ENCODE results near the gene ADAM17. TPM values are rescaled to one million over a fixed set of nuclear protein-coding genes. Genes with fewer than 3 reads are reported as not detected.

The ADAM17 gene
- total and polyA plus RNA-seq, 2 of the 13 experiments (the other 11 are each of a cell fraction or from before 2014, with no cell fraction given) = 6.5 to 33.4 TPM

GRCh38 chr2:9578467-9579235 lies 23.0 kb upstream of the ADAM17 start (continued):
- TF ChIP-seq ATF2 (CRISPR knock-in tag; IDR thresholded peaks at IDR 0.05) = 0 out of 2 replicates have a peak, but pooled peaks have one; percentile 20
- peak; percentile 53 for TF ChIP-seq HNF4A (CRISPR knock-in tag; IDR thresholded peaks at IDR 0.05)
- no peak for TF ChIP-seq ZNF7 (CRISPR knock-in tag; IDR thresholded peaks at IDR 0.05)
- no peak for TF ChIP-seq JDP2 (CRISPR knock-in tag; IDR thresholded peaks at IDR 0.05; ENCODE audit: borderline replicate concordance)
- TF ChIP-seq ZBED4 (CRISPR knock-in tag; IDR thresholded peaks at IDR 0.05; ENCODE audit: borderline replicate concordance) = no peak
- no peak for TF ChIP-seq AGO2 (optimal IDR thresholded peaks at IDR 0.05; ENCODE audit: low read depth, low read length)
- TF ChIP-seq DRAP1 (CRISPR knock-in tag; IDR thresholded peaks at IDR 0.05) = no peak
- TF ChIP-seq ZNF768 (CRISPR knock-in tag; IDR thresholded peaks at IDR 0.05) = no peak
- TF ChIP-seq ZFAT (CRISPR knock-in tag; conservative IDR thresholded peaks at IDR 0.05) = no peak
- no peak for TF ChIP-seq ZNF782 (CRISPR knock-in tag; IDR thresholded peaks at IDR 0.05; ENCODE audit: borderline replicate concordance)
- no peak for TF ChIP-seq ELF3 (CRISPR knock-in tag; IDR thresholded peaks at IDR 0.05)
- no peak for TF ChIP-seq ZNF891 (CRISPR knock-in tag; IDR thresholded peaks at IDR 0.05)
- no peak for TF ChIP-seq ZHX2 (IDR thresholded peaks at IDR 0.05; ENCODE audit: low read depth)
- no peak for TF ChIP-seq ZHX2 (CRISPR knock-in tag; IDR thresholded peaks at IDR 0.05; ENCODE audit: borderline replicate concordance)
- no peak for TF ChIP-seq TFDP2 (CRISPR knock-in tag; IDR thresholded peaks at IDR 0.05)
- TF ChIP-seq SALL1 (CRISPR knock-in tag; IDR thresholded peaks at IDR 0.05) = peak; percentile 78
- TF ChIP-seq TBX2 (CRISPR knock-in tag; IDR thresholded peaks at IDR 0.05; ENCODE audit: borderline replicate concordance) = 0 out of 2 replicates have a peak, but pooled peaks have one; percentile 18
